Hypothalamus (tissue), 51 donors: Measurements from ENCODE around the gene PCCA.

Experiments used
- DNase-seq, 51 donors: peaks; one replicate each; lab custom pipeline; 2025; lab: John Stamatoyannopoulos, UW

PCCA gene

DNA sequence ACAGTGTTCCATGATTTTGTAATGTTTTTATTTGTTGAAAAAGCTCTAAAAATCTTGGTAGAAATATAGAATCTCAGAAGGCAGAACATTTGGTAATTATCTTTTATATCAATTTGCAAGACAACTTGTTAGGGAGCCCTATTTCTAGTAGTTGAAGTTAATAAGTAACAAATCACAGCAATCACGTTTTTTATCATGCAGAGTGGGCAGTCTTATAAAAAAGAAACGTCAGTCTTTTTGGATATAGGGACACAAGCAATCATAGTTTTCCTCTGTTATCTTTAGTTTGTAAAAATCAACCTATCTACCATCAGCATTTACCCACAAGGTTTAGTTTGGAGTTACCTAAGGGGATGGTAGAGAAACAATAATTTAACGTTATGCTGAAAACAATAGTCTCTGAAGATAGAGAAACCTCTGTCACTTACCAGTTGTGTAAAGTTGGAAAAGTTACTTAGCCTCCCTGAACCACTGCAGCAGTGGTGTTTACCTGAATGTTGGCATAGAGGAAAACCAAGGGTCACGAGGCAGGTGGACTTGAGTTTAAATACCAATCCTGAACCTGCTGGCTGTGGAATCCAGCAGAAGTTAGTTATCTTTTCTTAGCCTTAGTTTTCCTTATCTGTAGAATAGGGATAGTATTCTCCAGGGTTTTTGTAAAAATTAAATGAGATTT, 306.9 kb downstream of the PCCA start:
- DNase-seq = no peak

DNA sequence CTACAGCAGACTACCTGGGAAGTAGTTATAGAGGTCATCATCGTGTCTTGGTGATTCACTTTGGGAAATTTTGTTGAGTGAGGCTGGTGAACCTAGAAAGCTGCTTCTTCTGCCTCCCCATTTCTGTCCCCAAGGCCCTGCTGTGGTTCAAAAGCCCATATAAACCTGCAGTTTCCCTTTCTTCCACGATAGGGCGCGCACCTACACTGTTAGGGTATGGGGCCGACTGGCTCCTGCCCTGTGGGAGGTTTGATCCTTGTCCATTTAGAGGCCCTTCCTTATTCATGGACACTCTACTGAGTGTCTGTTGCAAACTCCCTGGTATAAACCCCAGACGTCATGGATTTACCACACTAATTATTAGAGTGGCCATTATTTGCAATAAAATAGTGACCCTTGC, 307.9 kb downstream of the PCCA start:
- DNase-seq = no peak

DNA sequence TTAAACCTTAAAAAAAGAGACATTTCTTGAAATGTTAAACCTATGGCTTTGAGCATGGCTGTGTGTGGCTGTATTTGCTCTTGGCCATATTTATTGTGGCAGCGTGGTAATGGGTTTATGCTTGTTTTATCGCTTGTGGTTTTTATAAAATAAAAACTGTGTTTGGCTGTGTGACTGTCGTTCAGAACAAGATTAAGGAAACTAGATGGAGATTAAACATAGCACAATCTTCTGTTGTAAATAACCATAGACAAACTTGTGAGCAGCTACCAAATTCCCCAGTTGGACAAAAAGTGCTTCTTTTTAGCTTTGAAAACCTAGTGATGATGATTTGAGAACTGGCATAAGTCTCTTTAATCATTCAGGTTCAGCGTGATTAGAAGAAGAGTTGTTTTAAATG, 308.7 kb downstream of the PCCA start:
- no peak for DNase-seq

DNA sequence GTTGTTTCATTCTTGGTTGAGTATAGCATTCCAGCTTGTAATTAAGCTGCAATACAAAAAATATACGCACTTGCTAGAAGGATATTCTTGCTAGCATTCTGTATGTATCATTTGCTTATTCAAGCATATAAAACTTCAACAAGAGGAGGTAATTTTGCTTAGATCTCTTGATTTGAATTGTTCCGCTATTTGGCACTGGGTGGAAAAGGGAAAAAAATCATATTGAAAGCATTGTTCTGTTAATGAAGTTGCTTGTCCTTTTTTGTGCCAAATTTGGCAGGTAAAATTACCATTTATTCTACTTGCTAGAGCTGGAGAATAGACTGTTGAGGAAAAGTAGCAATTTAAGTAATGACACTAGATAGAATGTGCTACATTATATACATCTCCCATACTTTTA, 309.5 kb downstream of the PCCA start:
- no peak for DNase-seq

DNA sequence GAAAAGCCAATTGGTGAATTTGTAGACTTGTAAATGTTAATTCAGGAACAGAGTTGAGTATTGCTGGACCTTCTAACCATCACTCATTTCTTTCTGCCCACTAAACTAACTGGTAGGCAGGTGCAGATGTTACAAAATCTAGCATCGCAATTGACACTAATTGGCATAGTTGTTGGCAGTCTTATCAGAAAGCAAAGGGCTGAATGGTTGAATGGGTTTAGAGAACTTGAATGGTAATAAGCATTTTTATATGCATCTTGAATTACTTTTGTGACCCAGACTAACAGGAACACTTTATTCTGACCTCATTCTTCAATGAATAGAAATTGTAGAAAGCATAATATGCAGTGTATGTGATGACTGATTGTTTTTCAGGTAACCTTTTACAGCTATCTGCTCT, 310.6 kb downstream of the PCCA start:
- no peak for DNase-seq

DNA sequence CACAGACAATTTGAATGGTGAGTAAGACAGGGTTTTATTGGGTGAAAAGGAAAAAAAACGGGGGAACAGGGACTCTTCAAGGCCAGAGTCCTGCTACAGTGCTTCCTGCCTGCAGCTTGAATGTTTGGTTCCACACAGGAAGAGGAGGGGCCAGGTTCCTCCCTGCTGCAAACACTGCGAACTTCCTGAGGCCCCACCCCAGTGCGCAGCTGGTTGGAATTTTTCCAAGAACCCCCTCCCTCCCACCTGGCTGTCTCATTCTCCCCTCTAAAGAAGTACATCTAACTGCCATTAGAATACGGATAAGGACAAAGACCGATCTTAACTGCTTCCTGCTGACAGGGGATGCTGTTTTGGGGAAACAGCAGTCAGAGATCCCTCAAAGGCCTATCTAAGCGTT, 314.8 kb downstream of the PCCA start:
- no peak for DNase-seq

DNA sequence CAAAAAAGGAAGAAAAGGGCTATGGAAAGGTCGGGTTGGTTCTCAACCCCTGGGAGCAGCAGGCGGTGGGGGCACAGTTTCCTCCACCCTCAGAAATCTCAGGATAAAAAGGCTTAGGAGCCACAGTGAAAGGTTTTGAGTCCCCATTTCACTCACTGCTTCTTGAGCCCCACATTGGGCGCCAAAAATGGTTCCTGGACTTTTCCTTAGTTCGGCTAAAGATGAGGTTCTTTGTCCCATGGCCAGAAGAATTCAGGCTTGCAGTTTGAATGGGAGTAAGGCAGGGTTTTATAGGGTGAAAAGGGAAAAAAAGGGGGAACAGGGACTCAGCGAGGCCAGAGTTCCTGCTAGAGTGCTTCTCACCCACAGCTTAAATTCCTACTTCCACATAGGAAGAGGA, 320.2 kb downstream of the PCCA start:
- DNase-seq = no peak

DNA sequence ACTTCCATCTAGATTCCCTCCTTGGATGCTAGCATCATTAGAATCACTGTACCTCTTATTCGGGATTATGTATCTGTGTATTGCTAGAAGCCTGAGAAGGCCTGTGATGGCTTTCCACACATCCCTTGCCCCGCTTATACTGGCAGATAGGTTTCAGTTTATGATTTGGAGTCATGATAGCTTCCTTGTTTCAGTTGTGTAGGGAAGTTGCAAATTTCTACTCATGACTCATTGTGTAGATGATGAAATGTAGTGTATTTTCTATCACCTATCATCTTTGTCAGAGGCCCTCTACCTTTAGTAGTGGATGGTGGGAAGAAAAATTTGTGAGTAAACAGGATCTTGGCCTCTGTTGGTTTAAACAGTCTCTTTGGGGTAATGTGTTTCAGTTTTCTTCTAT, 334.5 kb downstream of the PCCA start:
- DNase-seq = no peak

DNA sequence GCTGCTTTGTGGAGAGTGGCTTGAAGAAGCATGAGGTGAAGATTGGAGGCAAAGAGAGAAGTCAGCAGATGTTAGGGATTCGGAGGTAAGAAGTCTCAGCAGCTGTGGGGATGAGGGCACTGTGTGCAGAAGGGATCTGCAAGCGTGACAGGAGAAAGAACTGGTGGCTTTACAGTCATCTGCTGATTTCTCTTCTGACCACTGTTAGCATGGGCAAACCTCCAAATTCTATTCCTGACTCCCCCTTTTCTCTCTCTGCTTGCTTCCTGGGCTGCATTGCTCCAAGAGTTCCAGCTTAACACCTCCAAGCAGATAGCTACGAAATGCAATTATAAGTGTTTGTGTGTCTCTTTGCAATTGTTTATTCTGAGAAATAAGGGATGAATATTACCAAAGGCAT, 340.1 kb downstream of the PCCA start:
- no peak for DNase-seq

DNA sequence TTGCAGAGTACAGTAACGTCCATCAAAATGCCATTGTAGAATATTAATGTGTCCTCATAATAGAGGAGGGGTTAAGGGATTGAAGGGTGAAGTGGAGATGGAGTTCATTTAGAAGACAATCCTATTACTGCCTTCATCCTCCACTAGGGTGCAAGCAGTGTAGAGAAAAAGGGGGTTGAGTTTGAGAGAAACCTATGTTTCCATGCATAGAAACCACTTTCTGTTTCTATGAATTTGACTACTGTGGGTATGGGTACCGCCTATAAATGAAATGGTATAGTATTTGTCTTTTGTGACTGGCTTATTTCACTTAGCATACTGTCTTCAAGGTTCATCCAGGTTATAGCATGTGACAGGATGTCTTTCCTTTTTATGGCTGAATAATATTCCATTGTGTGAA, 343.7 kb downstream of the PCCA start:
- DNase-seq = no peak

DNA sequence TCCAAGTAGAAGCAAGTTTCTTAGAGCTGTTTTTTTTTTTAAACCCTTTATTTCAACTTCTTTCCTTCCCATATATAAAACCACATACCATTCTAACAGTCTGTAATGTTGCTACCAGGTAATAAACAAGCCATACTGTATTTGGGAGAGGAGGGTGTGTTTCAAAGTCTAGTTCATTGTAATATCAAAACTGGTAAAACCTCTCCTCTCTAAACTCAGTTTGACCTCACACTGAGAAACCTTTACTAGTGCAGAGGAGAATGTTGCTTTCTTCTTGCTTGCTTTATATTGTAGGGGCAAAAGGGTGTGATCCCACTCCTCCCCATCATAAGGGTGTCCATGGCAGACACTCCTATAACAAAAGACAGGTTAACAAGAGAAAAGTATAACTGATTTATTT, 344.6 kb downstream of the PCCA start:
- no peak for DNase-seq

DNA sequence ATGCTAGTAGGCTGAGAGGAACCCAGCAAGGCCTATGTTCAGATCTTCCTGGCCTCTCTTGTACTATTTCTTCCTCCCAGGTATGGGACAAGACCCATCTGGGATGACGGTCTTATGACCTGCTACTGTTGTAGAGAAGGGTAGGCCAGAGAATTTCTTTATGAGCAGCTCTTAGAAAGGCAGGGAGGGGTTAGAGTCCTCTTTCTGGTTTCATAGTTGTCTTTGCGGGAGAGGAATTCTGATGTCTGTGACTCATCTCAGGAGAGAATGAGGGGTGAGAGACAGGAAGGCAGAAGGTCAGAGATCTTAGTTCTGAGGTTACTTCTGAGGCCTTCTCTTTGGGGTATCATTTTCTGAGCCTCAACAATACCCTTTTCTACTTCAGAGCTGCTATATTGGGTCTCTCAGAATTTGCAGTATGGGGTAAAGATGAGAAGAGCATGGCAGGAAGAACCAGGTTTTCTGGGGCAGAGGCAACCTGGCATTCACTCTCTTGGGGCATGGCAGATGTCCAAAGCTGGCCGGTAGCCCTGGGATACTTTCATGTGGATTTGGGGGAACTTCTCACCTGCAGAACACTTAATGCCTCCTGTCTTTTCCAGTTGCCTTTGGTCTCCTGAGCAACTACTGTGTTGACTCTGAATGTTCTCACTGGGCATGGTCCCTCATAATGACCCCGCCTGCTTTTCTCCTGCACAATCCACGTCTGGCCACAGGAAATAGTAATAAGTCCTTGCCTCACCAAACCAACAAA, 345.3 kb downstream of the PCCA start:
- no peak for DNase-seq

DNA sequence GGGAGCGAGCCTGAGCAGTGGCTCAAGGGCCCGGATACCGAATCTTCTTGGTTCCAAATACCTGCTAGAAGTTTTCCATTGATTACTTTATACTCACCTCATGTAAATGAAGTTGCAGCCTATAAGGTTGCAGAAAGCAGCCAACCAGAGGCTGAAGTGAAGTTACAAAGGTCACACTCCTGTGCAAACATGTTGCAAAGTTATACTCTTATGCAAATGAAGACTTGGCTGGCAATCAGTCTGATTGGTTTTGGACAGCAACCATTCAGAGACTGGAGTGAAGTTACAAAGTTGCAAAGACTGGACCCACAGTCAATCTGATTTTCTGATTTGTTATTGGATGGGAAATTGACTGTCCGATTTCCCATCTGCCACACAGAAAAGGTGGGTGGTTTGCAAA, 347.2 kb downstream of the PCCA start:
- DNase-seq = no peak

DNA sequence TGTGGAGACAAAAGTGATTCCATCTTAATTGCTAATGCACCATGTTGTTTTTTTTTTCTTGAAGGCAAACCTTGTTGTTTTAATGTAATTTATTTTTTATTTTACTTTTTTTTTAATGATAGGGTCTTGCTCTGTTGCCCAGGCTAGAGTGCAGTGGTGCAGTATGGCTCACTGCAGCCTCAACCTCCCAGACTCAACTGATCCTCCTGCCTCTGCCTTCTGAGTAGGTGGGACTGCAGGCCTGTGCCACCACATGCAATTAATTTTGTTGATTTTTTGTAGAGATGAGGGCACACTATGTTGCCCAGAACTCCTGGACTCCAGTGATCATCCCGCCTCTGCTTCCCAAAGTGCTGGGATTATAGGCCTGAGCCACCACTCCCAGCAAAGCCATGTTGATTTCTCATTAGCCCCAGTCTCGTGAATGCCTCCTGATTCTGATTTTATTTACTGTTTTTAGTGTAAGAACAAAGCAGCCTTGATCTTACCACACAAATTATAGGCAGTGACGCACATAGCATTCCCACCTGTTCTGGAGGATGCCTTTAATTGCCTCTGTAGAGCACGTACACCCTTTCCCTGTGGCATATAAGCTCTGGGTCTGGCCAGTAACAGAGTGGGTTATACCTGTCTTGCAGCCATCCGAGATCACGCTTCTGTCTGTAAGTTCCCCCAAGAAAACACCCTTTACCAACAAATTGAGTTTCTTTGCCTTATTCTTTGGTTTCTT, 349.3 kb downstream of the PCCA start:
- no peak for DNase-seq

DNA sequence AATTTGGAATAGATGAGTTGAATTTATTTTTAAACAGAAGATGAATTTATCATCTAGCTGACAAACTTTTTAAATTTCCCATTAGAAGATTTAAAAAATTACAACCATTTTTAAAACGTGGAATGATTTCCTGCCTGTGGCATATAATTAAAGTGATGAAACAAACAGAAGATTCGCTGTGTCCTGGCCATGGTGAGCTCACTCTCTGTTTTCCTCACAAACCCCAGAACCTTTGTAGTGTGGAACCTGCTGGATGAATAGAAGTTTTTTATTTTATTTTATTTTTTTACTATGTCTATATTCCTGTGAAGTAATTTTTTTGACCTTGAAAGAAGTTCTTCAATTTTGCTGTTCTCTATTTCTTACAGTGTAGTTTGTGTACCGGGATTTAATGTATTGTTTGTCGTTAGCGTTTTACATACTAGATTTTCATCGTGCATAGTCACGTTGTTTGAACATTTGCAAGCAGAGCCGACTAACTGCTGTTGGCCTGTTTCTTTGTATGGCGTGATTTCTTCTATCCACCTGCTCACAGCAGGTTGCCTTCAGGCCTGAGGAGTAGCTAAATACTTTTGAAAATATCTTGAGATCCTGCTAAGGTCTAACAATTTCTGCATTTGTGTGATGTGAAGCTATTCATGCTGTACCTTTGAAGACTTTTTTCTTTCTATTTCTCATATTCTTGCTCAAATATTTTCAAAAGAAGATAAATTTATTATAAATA, 350.5 kb downstream of the PCCA start:
- DNase-seq = no peak

DNA sequence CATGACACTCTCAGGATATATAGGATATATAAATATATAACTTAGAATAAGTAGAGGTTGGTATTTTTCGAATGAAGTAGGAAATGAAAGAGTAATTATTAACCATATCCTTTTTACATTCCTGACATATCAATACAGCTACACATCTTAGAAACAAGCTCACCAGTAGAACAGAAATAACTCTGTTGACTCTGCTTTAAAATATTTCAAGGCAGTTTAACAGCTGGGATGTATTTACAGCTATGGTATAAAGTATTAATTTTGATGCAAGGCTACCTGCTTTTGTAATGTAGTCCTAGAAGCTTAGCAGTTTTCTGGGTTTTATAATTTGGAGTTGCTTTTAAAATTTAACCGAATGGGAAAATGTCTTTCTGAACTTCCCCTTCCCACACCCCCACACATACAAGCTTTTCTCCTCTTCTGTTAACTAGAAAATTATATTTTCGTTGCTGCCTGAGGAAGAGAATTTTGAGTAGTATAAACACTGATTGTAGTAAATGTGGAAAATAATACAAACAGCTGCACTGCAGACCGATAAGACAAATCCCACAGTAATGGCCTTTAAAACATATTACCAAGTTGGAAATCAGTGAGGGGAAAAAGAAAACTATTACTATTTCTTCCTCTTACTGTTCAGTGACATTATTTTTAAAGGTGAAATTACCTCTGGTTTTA, 352.0 kb downstream of the PCCA start:
- no peak for DNase-seq

DNA sequence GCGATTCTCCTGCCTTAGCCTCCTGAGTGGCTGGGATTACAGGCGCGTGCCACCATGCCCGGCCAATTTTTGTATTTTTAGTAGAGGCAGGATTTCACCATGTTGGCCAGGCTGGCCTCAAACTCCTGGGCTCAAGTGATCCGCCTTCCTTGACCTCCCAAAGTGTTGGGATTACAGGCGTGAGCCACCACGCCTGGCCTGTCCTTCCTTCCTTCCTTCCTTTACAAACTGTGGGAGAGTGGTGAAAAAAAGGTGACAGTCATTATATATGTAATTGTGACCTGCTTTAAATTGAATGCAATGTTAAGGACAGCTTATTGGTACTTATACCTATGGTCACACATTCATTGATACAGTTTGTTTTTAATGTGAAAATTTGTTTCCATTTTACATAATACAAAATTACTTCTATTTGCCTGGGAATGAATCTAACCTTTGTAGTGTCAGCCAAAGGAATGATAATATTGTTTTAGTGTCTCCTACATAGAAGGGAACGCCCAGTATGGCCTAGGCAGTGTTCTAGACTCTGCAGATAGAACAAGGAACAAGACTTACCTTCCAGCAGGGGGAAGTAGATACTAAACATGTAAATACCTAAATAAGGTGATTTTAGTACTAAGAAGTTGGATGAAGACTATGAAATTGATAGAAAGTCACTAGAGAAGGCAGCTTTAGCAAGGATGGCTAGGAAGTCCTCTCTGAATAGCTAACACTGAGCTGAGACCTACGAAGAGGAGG, 353.4 kb downstream of the PCCA start:
- no peak for DNase-seq

DNA sequence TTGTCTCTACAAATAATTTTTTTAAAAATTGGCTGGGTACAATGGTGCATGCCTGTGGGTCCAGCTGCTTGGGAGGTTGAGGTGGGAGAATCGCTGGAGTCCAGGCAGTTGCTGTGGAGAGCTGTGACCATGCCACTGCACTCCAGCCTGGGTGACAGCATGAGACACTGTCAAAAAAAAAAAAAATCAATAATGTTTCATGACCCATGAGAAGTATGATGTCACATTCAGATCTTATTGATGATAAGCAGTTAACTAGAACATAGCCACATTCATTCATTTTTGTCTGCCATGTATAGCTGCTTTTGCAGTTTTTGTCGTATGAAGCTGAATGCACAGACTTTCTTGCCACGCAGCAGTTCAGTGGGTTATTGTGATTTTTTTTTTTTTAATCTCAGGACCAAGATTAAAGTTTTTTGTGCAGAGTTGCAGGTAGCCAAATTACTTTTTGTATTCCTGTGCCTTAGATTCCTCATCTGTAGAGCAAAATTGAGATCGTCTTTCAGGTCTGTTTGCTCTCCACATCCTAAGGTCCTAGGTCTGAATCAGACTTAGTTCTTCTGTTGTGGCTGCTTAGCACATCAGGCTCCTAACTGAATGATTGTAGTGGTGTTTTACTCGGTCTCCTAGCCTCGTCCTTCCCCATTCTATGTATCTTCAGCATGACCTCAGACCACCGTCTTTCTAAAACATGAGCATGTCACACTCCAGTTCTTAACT, 354.5 kb downstream of the PCCA start:
- DNase-seq = no peak

DNA sequence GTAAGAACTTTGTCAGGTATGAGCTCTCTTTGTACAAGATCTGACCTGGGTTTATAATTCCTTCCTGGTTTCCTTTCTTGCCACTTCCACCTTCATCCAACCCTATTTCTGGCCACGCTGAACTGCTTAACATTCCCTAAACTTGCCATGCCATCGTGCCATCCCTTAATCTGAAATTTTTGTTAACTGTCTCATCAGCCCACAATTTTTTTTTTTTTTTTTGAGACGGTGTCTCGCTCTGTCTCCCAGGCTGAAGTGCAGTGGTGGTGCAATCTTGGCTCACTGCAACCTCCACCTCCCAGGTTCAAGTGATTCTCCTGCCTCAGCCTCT, 355.1 kb downstream of the PCCA start:
- DNase-seq = no peak

DNA sequence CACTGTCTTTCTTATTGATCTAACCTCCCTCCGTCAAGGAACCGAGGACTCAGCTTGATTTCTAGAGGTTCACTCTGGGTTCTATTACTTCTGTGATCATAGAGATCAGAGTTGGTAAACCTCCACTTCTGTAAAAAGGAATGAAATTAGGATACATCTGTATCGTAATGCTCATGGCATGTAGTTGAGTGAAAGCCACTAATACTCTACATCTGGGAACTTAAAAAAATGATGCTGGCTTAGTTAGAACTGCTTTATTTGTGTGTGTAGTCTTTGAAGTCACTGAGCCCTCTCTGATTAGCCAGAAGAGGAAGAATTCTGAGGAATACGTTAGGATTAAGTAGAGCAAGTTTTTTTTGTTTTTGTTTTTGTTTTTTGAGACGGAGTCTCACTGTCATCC, 358.9 kb downstream of the PCCA start:
- DNase-seq = no peak
